ENCODE results near the gene CDK8. TPM values are rescaled to one million over a fixed set of nuclear protein-coding genes. Genes with fewer than 3 reads are reported as not detected.
"Not testable (repeated sequence)": the region's sequence is repeated elsewhere in the genome, so short reads cannot be mapped to it uniquely, and the experiment has no call there.

CDK8 gene
- total and polyA plus RNA-seq, 10 of the 15 experiments (the other 5 are each of a cell fraction or from before 2014, with no cell fraction given) = 8.6 to 23.5 (median 12.5) TPM

GRCh38 chr13:26252006-26252405 is 1.9 kb upstream of the CDK8 start:
- H3K9me3 ChIP-seq (replicated peaks; ENCODE audit: control insufficient read depth, insufficient read depth, low read length); ATAC-seq; BruUV-seq (replicated peaks); DNase-seq (ENCODE audit: low read depth, low spot score); H3K4me2 ChIP-seq (ENCODE audit: control insufficient read depth, insufficient read depth); FAIRE-seq; H3K4me3 ChIP-seq; H3K36me3 ChIP-seq (ENCODE audit: control insufficient read depth in 2 of 2, insufficient read depth in 2 of 2, low read length in 1 of 2); RAD21 ChIA-PET (ENCODE audit: unreplicated experiment); H4K20me1 ChIP-seq (ENCODE audit: control insufficient read depth, insufficient read depth); SMC1A ChIA-PET (ENCODE audit: uncharacterized antibody, unreplicated experiment); H3K9ac ChIP-seq (ENCODE audit: control insufficient read depth, insufficient read depth, low read length); H3K4me1 ChIP-seq (ENCODE audit: control insufficient read depth, insufficient read depth, low read length); in situ Hi-C loops (cut with MboI); H2AFZ ChIP-seq (ENCODE audit: control insufficient read depth, low read depth, low read length); H3K27me3 ChIP-seq (replicated peaks in 1 of 2; ENCODE audit: control insufficient read depth in 2 of 2, insufficient read depth in 2 of 2, low read length in 1 of 2); H3K27ac ChIP-seq (ENCODE audit: control insufficient read depth, insufficient read depth): not testable (repeated sequence)
- peaks cover 25% of the 10 kb centered on the region for H3K79me2 ChIP-seq (ENCODE audit: control insufficient read depth, insufficient read depth, low read length)
- ChIA-PET POLR2A (interaction anchor here (0.6 to 0.7 kb wide), 2 partner anchors 8 to 242 kb away, joined by 3 to 4 read pairs; no protein-coding TSS in a partner anchor), CTCF (interaction anchor here (0.9 kb wide), 1 partner anchor 446 kb away, joined by 4 read pairs; no protein-coding TSS in a partner anchor)
- WGBS (ENCODE audit: insufficient coverage, insufficient replicate concordance, low lambda C conversion rate, missing lambda C conversion rate) = 62% methylated on average over 2 of the region's 4 CpGs
- intact Hi-C loops (cut with micrococcal nuclease; ENCODE audit: unreplicated experiment) = loop anchor here (5.0 kb wide), 1 partner anchor 65 kb away; no protein-coding TSS in a partner anchor

- H3K9me3 ChIP-seq (replicated peaks; ENCODE audit: control insufficient read depth, insufficient read depth, low read length) = no peaks in the 10 kb centered on the region
- H2AFZ ChIP-seq (ENCODE audit: control insufficient read depth, low read depth, low read length) = peak overlapping the region; percentile 0
- H3K4me2 ChIP-seq (ENCODE audit: control insufficient read depth, insufficient read depth) = no peak overlapping the region
- DNase-seq (ENCODE audit: low read depth, low spot score) = no peak
- 50% methylated on average over 9 of the region's 9 CpGs for WGBS (ENCODE audit: insufficient coverage, insufficient replicate concordance, low lambda C conversion rate, missing lambda C conversion rate)
- peak overlapping the region; percentile 86; the same call in 1 of the 2 replicates for H3K27ac ChIP-seq (ENCODE audit: control insufficient read depth, insufficient read depth)
- no TSS peak for BruUV-seq (replicated peaks)
- ATAC-seq = no peak
- no peak for TF ChIP-seq SPI1 (IDR thresholded peaks at IDR 0.05; ENCODE audit: borderline replicate concordance, insufficient read depth, low read depth, low read length)
- TF ChIP-seq PRDM15 (CRISPR knock-in tag; IDR thresholded peaks at IDR 0.05) = no peak
- peak; percentile 89 for TF ChIP-seq MLLT1 (IDR thresholded peaks at IDR 0.05)
- TF ChIP-seq ZBTB33 (IDR thresholded peaks at IDR 0.05) = no peak
- TF ChIP-seq IKZF1 (conservative IDR thresholded peaks at IDR 0.05) = no peak
- no peaks in the 10 kb centered on the region for H3K4me1 ChIP-seq (ENCODE audit: control insufficient read depth, insufficient read depth, low read length)
- in situ Hi-C loops (cut with MboI) = no loop called here
- ChIA-PET CTCF (interaction anchor here (0.5 to 1.2 kb wide), 4 partner anchors 66 to 208 kb away, joined by 3 to 5 read pairs (median 3); no protein-coding TSS in a partner anchor), POLR2A (interaction anchor here (0.7 kb wide), 1 partner anchor 203 kb away, joined by 3 read pairs; no protein-coding TSS in a partner anchor), RAD21 (ENCODE audit: unreplicated experiment) (interaction anchor here (0.6 kb wide), 1 partner anchor 663 kb away, joined by 3 read pairs; no protein-coding TSS in a partner anchor), SMC1A (ENCODE audit: uncharacterized antibody, unreplicated experiment) (no interaction called here)
- intact Hi-C loops (cut with micrococcal nuclease; ENCODE audit: unreplicated experiment) = loop anchor here (5.0 kb wide), 1 partner anchor 66 kb away; no protein-coding TSS in a partner anchor
- H3K36me3 ChIP-seq (ENCODE audit: control insufficient read depth in 2 of 2, insufficient read depth in 2 of 2, low read length in 1 of 2) = no peaks in the 10 kb centered on the region
- H4K20me1 ChIP-seq (ENCODE audit: control insufficient read depth, insufficient read depth) = no peaks in the 10 kb centered on the region
- no peak for FAIRE-seq
- no peak overlapping the region for H3K9ac ChIP-seq (ENCODE audit: control insufficient read depth, insufficient read depth, low read length)
- peak overlapping the region; percentile 80; the same call in 1 of the 2 replicates for H3K4me3 ChIP-seq
- no peaks in the 10 kb centered on the region; a peak in 1 of 4 replicates for H3K27me3 ChIP-seq (replicated peaks in 1 of 2; ENCODE audit: control insufficient read depth in 2 of 2, insufficient read depth in 2 of 2, low read length in 1 of 2)
- H3K79me2 ChIP-seq (ENCODE audit: control insufficient read depth, insufficient read depth, low read length) = peaks cover 38% of the 10 kb centered on the region
These were observed 605 bp upstream of the CDK8 start for GRCh38 chr13:26253262-26253786.

Data from GM12878 (cell line).